GM23248 (cell line): ENCODE measurements around the gene MPHOSPH6. TPM values are rescaled to one million over a fixed set of nuclear protein-coding genes. Genes with fewer than 3 reads are reported as not detected.

Experiments
- DNase-seq: peaks from one replicate; pipeline ENCODE4 v3.0.0-alpha.2; 2015
- H2AFZ ChIP-seq: fragments of 200-600 bp; sonication (generic); 2 replicates; pipeline ENCODE4 v1.6.1; 2016; ENCODE audit warnings: antibody characterized with exemption
- H3F3A ChIP-seq: fragments of 200-600 bp; sonication (generic); 2 replicates; pipeline ENCODE4 v1.6.1; 2016; ENCODE audit warnings: mild to moderate bottlenecking, antibody characterized with exemption, mixed run types; ENCODE audit not compliant: insufficient read depth
- H3K27ac ChIP-seq: fragments of 200-600 bp; sonication (generic); 2 replicates; pipeline ENCODE4 v1.5.1; 2016; ENCODE audit warnings: mild to moderate bottlenecking
- H3K27me3 ChIP-seq: fragments of 200-600 bp; sonication (generic); replicated peaks from 2 replicates; pipeline ENCODE4 v1.6.1; 2016; ENCODE audit warnings: mild to moderate bottlenecking; ENCODE audit not compliant: insufficient read depth
- H3K36me3 ChIP-seq: fragments of 200-600 bp; sonication (generic); 2 replicates; pipeline ENCODE4 v1.6.1; 2016; ENCODE audit warnings: low read depth, mild to moderate bottlenecking
- H3K4me1 ChIP-seq: fragments of 200-600 bp; sonication (generic); 2 replicates; pipeline ENCODE4 v1.6.1; 2016; ENCODE audit warnings: mild to moderate bottlenecking; ENCODE audit not compliant: insufficient read depth
- H3K4me2 ChIP-seq: fragments of 200-600 bp; sonication (generic); one replicate; pipeline ENCODE4 v1.6.1; 2016; ENCODE audit warnings: mild to moderate bottlenecking; ENCODE audit not compliant: unreplicated experiment
- H3K4me3 ChIP-seq: fragments of 200-600 bp; sonication (generic); 2 replicates; pipeline ENCODE4 v1.5.1; 2016; ENCODE audit warnings: mild to moderate bottlenecking
- H3K79me2 ChIP-seq: fragments of 200-600 bp; sonication (generic); 2 replicates; pipeline ENCODE4 v1.6.1; 2016; ENCODE audit warnings: mild to moderate bottlenecking; ENCODE audit not compliant: insufficient read depth
- H3K9ac ChIP-seq: fragments of 200-600 bp; sonication (generic); 2 replicates; pipeline ENCODE4 v1.6.1; 2016; ENCODE audit warnings: mild to moderate bottlenecking
- H3K9me2 ChIP-seq: fragments of 200-600 bp; sonication (generic); 2 replicates; pipeline ENCODE4 v1.6.1; 2016; ENCODE audit warnings: mixed run types, mild to moderate bottlenecking, moderate library complexity; ENCODE audit not compliant: insufficient read depth
- H3K9me3 ChIP-seq: fragments of 200-600 bp; sonication (generic); one replicate; pipeline ENCODE4 v1.6.1; 2017; ENCODE audit warnings: low read depth
- H4K20me1 ChIP-seq: fragments of 200-600 bp; sonication (generic); 2 replicates; pipeline ENCODE4 v1.6.0; 2016; ENCODE audit not compliant: insufficient read depth
- EZH2 ChIP-seq: fragments of 200-600 bp; sonication (generic); IDR thresholded peaks from 2 replicates; pipeline ENCODE4 v1.6.1; 2018; ENCODE audit warnings: antibody characterized with exemption, mild to moderate bottlenecking; ENCODE audit not compliant: insufficient read depth, poor library complexity, severe bottlenecking
- EZH2phosphoT487 ChIP-seq: fragments of 200-600 bp; sonication (generic); IDR thresholded peaks from 2 replicates; pipeline ENCODE4 v1.6.1; 2018; ENCODE audit warnings: antibody characterized with exemption, moderate library complexity, mild to moderate bottlenecking, low read depth; ENCODE audit not compliant: insufficient read depth
- WGBS, 2 experiments: methylation state at CpG; one replicate each; pipeline ENCODE4 v1.1.6; 2015 to 2017; ENCODE audit warnings: low lambda C conversion rate in 2 of 2, low coverage in 1 of 2; ENCODE audit errors: missing lambda C conversion rate in 2 of 2; 5-methylcytosine and 5-hydroxymethylcytosine counted together
- in situ Hi-C: fragments of 300-500 bp; cut with MboI; formaldehyde crosslinking; loops from 2 replicates; pipeline ENCODE4 v1.15.0; 2020
- polyA plus RNA-seq: library from polyadenylated mRNA; unstranded; fragments of >200 nt; fragmentation: Nextera tagmentation; extraction: Ambion mirVana; gene quantifications from 2 replicates; pipeline ENCODE4 v1.2.1, GENCODE V29; 2016
- total RNA-seq: library from RNA; depleted of rRNA; stranded (reverse); fragments of >200 nt; shearing (Covaris generic); gene quantifications from 2 replicates; pipeline ENCODE4 v1.2.3, GENCODE V29; 2014

The MPHOSPH6 gene
- total and polyA plus RNA-seq, 2 experiments from 2014 or later, result 33.5 to 34.9 TPM

- in situ Hi-C loops, result no loop called here
- Histone ChIP-seq H3K9me3 (no peaks in the 10 kb centered on the region), H3K27me3 (no peaks in the 10 kb centered on the region), H2AFZ (no peak overlapping the region), H3K9me2 (no peaks in the 10 kb centered on the region), H3K4me3 (no peak overlapping the region), H3K9ac (no peak overlapping the region), H3K36me3 (no peaks in the 10 kb centered on the region), H3K79me2 (no peaks in the 10 kb centered on the region), H3K4me1 (peaks cover 13% of the 10 kb centered on the region), H3K4me2 (no peak overlapping the region), H3F3A (peaks cover 10% of the 10 kb centered on the region; the same call in 1 of the 2 replicates), H4K20me1 (no peaks in the 10 kb centered on the region), H3K27ac (no peak overlapping the region)
- no peak for DNase-seq
- TF ChIP-seq EZH2phosphoT487 (no peak), EZH2 (no peak)
- 56 to 64% methylated on average over 2 of the region's 2 CpGs for WGBS, 2 experiments
These were observed 26.0 kb upstream of the MPHOSPH6 start for GRCh38 chr16:82195917-82196494.

GRCh38 chr16:82194086-82194485 lies 24.1 kb upstream of the MPHOSPH6 start:
- Histone ChIP-seq H3K4me1 (peaks cover 13% of the 10 kb centered on the region), H4K20me1 (no peaks in the 10 kb centered on the region), H3F3A (peaks cover 10% of the 10 kb centered on the region; the same call in 1 of the 2 replicates), H3K9me3 (no peaks in the 10 kb centered on the region), H3K9me2 (no peaks in the 10 kb centered on the region), H3K9ac (no peak overlapping the region), H3K4me3 (no peak overlapping the region), H3K27ac (no peak overlapping the region), H3K79me2 (no peaks in the 10 kb centered on the region), H3K27me3 (no peaks in the 10 kb centered on the region), H2AFZ (no peak overlapping the region), H3K36me3 (no peaks in the 10 kb centered on the region), H3K4me2 (no peak overlapping the region)
- DNase-seq, result no peak
- no peak for TF ChIP-seq EZH2
- TF ChIP-seq EZH2phosphoT487, result no peak
- in situ Hi-C loops, result no loop called here
- WGBS, 2 experiments, result 59 to 77% methylated on average over 1 of the region's 1 CpG

DNA sequence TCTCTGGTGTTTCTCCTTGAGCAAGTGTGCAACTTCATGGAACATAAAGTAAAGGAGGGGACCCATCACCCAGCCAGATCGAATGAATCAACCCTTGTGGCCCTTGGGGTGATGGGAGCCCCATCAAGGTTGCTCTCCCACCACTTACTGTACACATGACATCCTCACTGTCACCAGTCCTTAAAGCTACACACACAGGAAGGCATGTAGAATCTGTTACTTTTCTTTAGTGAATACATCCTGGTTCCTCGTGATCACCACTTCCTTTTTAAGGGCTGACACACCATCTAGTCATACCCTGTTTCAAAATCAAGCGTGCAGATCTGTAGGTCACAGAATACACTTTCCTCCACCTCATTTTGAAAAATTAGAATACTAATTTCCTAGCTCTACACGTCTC lies 22.6 kb upstream of the MPHOSPH6 start:
- peak; percentile 87 for DNase-seq
- Histone ChIP-seq H3K9ac (no peak overlapping the region), H3K79me2 (no peaks in the 10 kb centered on the region), H3K4me2 (peak overlapping the region; percentile 65), H3K4me1 (peaks cover 13% of the 10 kb centered on the region), H3F3A (peaks cover 10% of the 10 kb centered on the region; the same call in 1 of the 2 replicates), H3K27ac (peak overlapping the region; percentile 42), H3K27me3 (no peaks in the 10 kb centered on the region), H3K36me3 (no peaks in the 10 kb centered on the region), H4K20me1 (no peaks in the 10 kb centered on the region), H2AFZ (peak overlapping the region; percentile 77), H3K4me3 (0 out of 2 replicates have a peak overlapping the region, but pooled peaks have one; percentile 11), H3K9me2 (no peaks in the 10 kb centered on the region), H3K9me3 (no peaks in the 10 kb centered on the region)
- 10 to 17% methylated on average over 4 of the region's 4 CpGs for WGBS, 2 experiments
- in situ Hi-C loops, result no loop called here
- TF ChIP-seq EZH2phosphoT487 (no peak), EZH2 (no peak)

GRCh38 chr16:82190386-82190785 lies 20.4 kb upstream of the MPHOSPH6 start:
- Histone ChIP-seq H3K4me2 (no peak overlapping the region), H3K9me3 (no peaks in the 10 kb centered on the region), H3K4me3 (no peak overlapping the region), H3F3A (peaks cover 10% of the 10 kb centered on the region; the same call in 1 of the 2 replicates), H3K27me3 (no peaks in the 10 kb centered on the region), H3K9me2 (no peaks in the 10 kb centered on the region), H3K79me2 (no peaks in the 10 kb centered on the region), H3K9ac (no peak overlapping the region), H4K20me1 (no peaks in the 10 kb centered on the region), H2AFZ (no peak overlapping the region), H3K27ac (no peak overlapping the region), H3K36me3 (no peaks in the 10 kb centered on the region), H3K4me1 (peaks cover 13% of the 10 kb centered on the region)
- TF ChIP-seq EZH2 (no peak), EZH2phosphoT487 (no peak)
- in situ Hi-C loops, result no loop called here
- WGBS, 2 experiments, result 92 to 93% methylated on average over 2 of the region's 2 CpGs
- no peak for DNase-seq

- in situ Hi-C loops, result no loop called here
- TF ChIP-seq EZH2phosphoT487 (no peak), EZH2 (no peak)
- H3K9me2 ChIP-seq, result no peaks in the 10 kb centered on the region
These were observed 17.8 kb upstream of the MPHOSPH6 start for GRCh38 chr16:82187829-82188228.

More at GRCh38 chr16:82187829-82188228, 17.8 kb upstream of the MPHOSPH6 start:
- Histone ChIP-seq H3K9ac (no peak overlapping the region), H3K79me2 (no peaks in the 10 kb centered on the region), H3K4me2 (no peak overlapping the region), H2AFZ (no peak overlapping the region), H4K20me1 (no peaks in the 10 kb centered on the region), H3K9me3 (no peaks in the 10 kb centered on the region), H3K27ac (no peak overlapping the region), H3K36me3 (no peaks in the 10 kb centered on the region), H3K4me1 (peaks cover 7% of the 10 kb centered on the region), H3F3A (peaks cover 4% of the 10 kb centered on the region; the same call in 1 of the 2 replicates), H3K4me3 (no peak overlapping the region), H3K27me3 (no peaks in the 10 kb centered on the region)
- DNase-seq, result no peak
- WGBS, 2 experiments, result 45 to 65% methylated on average over 1 of the region's 1 CpG
